ENCODE data around the gene CYP46A1. TPM values are rescaled to one million over a fixed set of nuclear protein-coding genes. Genes with fewer than 3 reads are reported as not detected.
A peak's percentile ranks its signal among the peaks of the same experiment; 100 is the strongest.
"Not testable (repeated sequence)": the region's sequence is repeated elsewhere in the genome, so short reads cannot be mapped to it uniquely, and the experiment has no call there.

The CYP46A1 gene
- total RNA-seq, 1 donor from 2014 or later = 2.5 TPM

GRCh38 chr14:99655521-99655920 is 28.6 kb upstream of the CYP46A1 start:
- intact Hi-C loops (cut with DNase I) = no loop called here
- ATAC-seq (no peak), DNase-seq (ENCODE audit: low spot score) (no peak)

GRCh38 chr14:99656171-99656570 is 27.9 kb upstream of the CYP46A1 start:
- intact Hi-C loops (cut with DNase I) = no loop called here
- no peak for DNase-seq (ENCODE audit: low spot score)
- ATAC-seq = no peak

GRCh38 chr14:99657645-99658155 is 26.4 kb upstream of the CYP46A1 start:
- intact Hi-C loops (cut with DNase I) = no loop called here
- DNase-seq (ENCODE audit: low spot score) (no peak), ATAC-seq (no peak)

- ATAC-seq (no peak), DNase-seq (ENCODE audit: low spot score) (no peak)
- intact Hi-C loops (cut with DNase I) = no loop called here
Measured at GRCh38 chr14:99658218-99658845, 25.8 kb upstream of the CYP46A1 start.

GRCh38 chr14:99659333-99659741 is 24.8 kb upstream of the CYP46A1 start:
- intact Hi-C loops (cut with DNase I) = no loop called here
- no peak for DNase-seq (ENCODE audit: low spot score)
- ATAC-seq = no peak

- DNase-seq (ENCODE audit: low spot score) (no peak), ATAC-seq (peak; percentile 14)
- intact Hi-C loops (cut with DNase I) = no loop called here
Measured at GRCh38 chr14:99660006-99660566, 24.0 kb upstream of the CYP46A1 start.

- intact Hi-C loops (cut with DNase I) = no loop called here
- ATAC-seq (no peak), DNase-seq (ENCODE audit: low spot score) (no peak)
Measured at GRCh38 chr14:99660794-99661193, 23.3 kb upstream of the CYP46A1 start.

GRCh38 chr14:99661206-99661605 is 22.9 kb upstream of the CYP46A1 start:
- DNase-seq (ENCODE audit: low spot score); ATAC-seq; intact Hi-C loops (cut with DNase I): not testable (repeated sequence)

- DNase-seq (ENCODE audit: low spot score) (no peak), ATAC-seq (no peak)
- intact Hi-C loops (cut with DNase I) = no loop called here
Measured at GRCh38 chr14:99662846-99663245, 21.3 kb upstream of the CYP46A1 start.

- intact Hi-C loops (cut with DNase I) = no loop called here
- ATAC-seq = no peak
- no peak for DNase-seq (ENCODE audit: low spot score)
Measured at GRCh38 chr14:99663386-99664057, 20.6 kb upstream of the CYP46A1 start.

- ATAC-seq = no peak
- intact Hi-C loops (cut with DNase I) = no loop called here
- DNase-seq (ENCODE audit: low spot score) = no peak
Measured at GRCh38 chr14:99664058-99664936, 19.8 kb upstream of the CYP46A1 start.

GRCh38 chr14:99664937-99665273 is 19.2 kb upstream of the CYP46A1 start:
- intact Hi-C loops (cut with DNase I) = no loop called here
- DNase-seq (ENCODE audit: low spot score) (no peak), ATAC-seq (no peak)

- no peak for ATAC-seq
- DNase-seq (ENCODE audit: low spot score) = no peak
- intact Hi-C loops (cut with DNase I) = no loop called here
Measured at GRCh38 chr14:99666533-99666932, 17.6 kb upstream of the CYP46A1 start.

- no peak for DNase-seq (ENCODE audit: low spot score)
- no peak for ATAC-seq
- intact Hi-C loops (cut with DNase I) = no loop called here
Measured at GRCh38 chr14:99667045-99667444, 17.1 kb upstream of the CYP46A1 start.

GRCh38 chr14:99667821-99668220 is 16.3 kb upstream of the CYP46A1 start:
- ATAC-seq (no peak), DNase-seq (ENCODE audit: low spot score) (no peak)
- intact Hi-C loops (cut with DNase I) = no loop called here

GRCh38 chr14:99668307-99669295 is 15.5 kb upstream of the CYP46A1 start:
- ATAC-seq (no peak), DNase-seq (ENCODE audit: low spot score) (no peak)
- intact Hi-C loops (cut with DNase I) = no loop called here

- peak; percentile 27 for ATAC-seq
- DNase-seq (ENCODE audit: low spot score) = no peak
- intact Hi-C loops (cut with DNase I) = no loop called here
Measured at GRCh38 chr14:99670361-99671234, 13.5 kb upstream of the CYP46A1 start.
